Smooth muscle cell (in vitro differentiated cells): ENCODE data around the gene KIF23. TPM values are rescaled to one million over a fixed set of nuclear protein-coding genes. Genes with fewer than 3 reads are reported as not detected.

Experiments used
- polyA plus RNA-seq: library from polyadenylated mRNA; unstranded; fragments of >200 nt; fragmentation: Nextera tagmentation; extraction: Ambion mirVana; gene quantifications from 2 replicates; pipeline ENCODE4 v1.2.1, GENCODE V29; 2016
- small RNA-seq: library from RNA; depleted of rRNA; stranded (forward); fragments of <200 nt; gene quantifications from one replicate; pipeline ENCODE3, GENCODE V24; 2014
- total RNA-seq: library from RNA; depleted of rRNA; stranded (reverse); fragments of >200 nt; gene quantifications from 2 replicates; pipeline ENCODE4 v1.2.3, GENCODE V29; 2014

The KIF23 gene
- total and polyA plus RNA-seq, 2 experiments from 2014 or later: 14.3 to 44.1 TPM

Small RNAs within 50 kb of the gene (small RNA-seq; reads per million reads assigned to genes)
- gene RF00012: not detected

Other genes with a start within 250 kb of the KIF23 start
- 1.6 and 2.6 TPM in 2 replicates for gene PAQR5, start 115.4 kb upstream of the KIF23 start, total RNA-seq
- gene PAQR5, start 115.4 kb upstream of the KIF23 start, polyA plus RNA-seq: 1.2 and 1.5 TPM in 2 replicates
- gene RPLP1, start 38.5 kb downstream of the KIF23 start, total RNA-seq: 321 and 375 TPM in 2 replicates
- gene RPLP1, start 38.5 kb downstream of the KIF23 start, polyA plus RNA-seq: 1,155 and 1,251 TPM in 2 replicates